ENCODE data around the gene PIANP.

The PIANP gene

GRCh38 chr12:6664902-6665301 lies 35.7 kb downstream of the PIANP start:
- DNase-seq = no peak

DNA sequence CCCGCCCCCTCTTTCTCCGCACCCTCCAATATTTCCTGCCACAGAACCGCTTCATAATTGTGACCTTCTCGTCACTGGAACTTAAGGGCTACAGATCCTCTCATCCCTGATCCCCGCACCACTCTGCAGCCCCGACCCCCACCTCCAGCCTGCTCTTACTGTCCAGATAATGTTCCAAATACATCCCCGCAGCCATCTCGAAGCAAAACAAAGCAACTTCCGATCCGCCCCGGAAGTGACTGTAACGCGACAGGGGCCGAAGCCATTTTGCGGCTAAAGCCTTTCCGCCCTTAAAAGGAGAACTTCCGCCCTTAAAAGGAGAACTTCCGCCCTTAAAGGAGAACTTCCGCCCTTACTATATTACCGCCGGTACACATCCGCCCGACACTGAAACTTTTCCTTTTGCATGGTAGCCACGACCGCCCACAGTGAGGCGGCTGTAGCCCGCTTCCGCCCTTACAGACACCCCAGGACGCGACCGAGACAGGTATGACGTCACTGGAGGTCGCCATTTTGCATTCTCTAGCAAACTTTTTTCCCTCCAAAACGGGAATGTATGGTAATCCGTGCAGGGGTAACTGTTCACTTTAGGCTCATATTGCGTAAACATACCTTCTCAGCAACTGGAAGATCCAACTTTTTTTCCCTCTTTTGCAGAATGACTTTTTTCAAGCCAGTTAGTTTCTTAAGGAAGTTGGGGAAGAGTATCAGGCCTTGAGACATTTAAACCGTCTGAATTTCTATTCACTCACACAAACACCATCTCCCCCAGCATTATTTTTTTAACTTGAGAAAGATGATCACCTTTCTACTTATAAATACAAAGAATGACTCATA lies 37.5 kb downstream of the PIANP start, which contains the start of gene ING4:
TSS of gene ING4 (minus strand) at position 214 of the 837 bp plus-strand sequence. CDS start at position 196, 18 bp downstream.
- peak; percentile 93 to 94 for DNase-seq

- no peak for DNase-seq
These were observed 38.1 kb downstream of the PIANP start for GRCh38 chr12:6662602-6662905.

DNA sequence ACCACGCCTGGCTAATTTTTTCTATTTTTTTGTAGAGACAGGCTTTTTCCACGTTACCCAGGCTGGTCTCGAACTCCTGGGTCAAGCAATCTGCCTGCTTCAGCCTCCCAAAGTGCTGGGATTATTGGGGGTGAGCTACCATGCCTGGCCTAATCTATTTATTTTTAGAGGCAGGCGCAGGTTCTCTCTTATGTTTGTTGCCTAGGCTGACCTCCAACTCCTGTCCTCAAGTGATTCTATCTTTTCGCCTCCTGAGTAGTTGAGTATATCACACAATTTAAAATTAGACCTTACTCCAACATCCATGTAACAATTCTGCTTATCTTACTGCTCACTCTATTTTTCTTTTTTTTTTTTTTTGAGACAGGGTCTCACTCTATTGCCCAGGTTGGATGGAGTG lies 46.6 kb downstream of the PIANP start:
- DNase-seq = no peak

GRCh38 chr12:6653342-6653741 lies 47.3 kb downstream of the PIANP start:
- DNase-seq = no peak

GRCh38 chr12:6652391-6652790 lies 48.2 kb downstream of the PIANP start:
- no peak for DNase-seq

- DNase-seq = no peak
These were observed 49.8 kb downstream of the PIANP start for GRCh38 chr12:6650832-6651231.

DNA sequence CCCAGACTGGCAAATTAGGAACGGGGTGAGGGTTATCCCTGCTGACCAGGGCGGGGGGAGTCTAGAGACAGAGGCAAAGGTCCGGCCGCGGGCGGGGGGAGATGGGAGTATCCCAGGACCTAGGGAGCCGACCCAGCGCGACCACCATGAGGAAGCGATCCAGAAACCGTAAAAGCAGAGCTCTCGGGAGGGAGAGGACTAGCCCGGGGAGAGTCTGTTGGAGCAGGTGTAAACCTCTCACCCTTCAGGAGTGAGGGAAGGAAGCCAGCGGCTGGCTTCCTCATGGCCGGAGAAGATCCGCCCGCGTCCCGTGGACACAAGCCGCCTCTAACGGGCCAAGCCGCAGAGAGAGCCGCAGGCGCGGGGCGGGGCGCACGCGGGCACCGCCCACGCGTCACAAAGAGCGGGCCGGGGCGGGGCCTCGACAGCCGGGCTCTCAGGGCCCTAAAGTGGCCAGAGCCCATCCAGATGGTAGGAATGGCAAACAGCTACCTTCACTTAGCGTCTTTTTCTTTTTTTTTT lies 53.5 kb downstream of the PIANP start, which contains the start of gene ACRBP:
TSS of gene ACRBP (minus strand) at position 350 of the 522 bp plus-strand sequence. CDS start at position 284, 66 bp downstream.
- peak; percentile 53 to 64 for DNase-seq

DNA sequence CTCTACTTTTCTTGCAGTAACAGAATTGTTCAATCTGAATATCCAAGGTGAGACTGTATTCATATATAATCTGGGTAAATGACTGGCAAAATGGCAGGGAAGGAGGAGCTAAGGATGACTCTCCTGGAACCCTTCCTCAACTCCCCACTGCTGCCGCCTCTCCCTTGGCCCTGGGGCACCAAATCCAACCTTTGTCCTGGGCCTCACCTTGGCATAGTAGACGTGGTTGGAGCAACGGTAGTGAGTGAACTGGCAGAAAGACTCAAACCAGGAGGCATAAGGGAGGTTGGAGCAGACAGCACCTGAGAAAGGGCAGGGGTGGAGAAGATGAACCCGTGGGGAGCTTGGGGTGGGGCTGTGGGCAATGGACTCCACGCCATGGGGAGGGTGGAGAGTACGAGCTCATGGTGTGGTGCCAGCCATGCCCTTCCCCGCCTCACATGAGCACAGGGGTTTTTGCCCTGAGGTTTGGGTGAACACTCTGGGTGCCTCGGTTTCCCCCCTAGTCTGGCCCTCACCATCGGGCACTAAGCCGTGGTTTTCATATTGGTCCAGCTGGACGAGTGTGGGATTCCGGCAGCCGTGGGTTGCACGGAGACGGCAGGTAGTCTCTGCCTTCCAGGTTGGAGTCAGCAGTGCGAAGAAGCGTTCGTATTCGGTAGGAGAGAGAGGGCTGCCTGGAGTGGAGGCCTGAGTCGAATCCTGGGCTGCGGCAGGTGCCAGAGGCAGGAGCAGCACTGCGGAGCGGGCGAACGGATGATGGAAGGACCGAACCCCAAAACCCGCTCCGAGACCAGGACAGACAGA lies 54.1 kb downstream of the PIANP start:
- no peak for DNase-seq

DNA sequence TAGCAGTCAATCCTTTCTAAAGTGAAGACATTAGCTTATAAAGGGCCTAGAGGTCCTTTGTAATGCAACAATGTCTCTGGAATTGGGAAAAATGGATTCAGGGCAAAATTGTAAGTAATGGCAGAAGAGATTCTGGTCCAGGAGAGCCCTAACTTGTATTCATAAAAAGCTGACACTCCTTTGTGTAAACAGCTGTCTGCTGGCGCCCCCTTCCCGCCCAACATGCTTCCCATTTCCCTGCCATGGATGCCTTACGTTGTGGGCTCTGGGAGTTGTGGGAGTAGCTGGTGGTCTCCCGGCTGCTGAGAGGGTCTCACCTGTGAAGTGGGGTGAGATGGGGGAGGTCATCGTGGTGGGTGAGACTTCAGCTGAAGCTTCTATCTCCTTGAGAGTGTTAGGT lies 55.7 kb downstream of the PIANP start:
- no peak for DNase-seq

- DNase-seq = no peak
These were observed 56.4 kb downstream of the PIANP start for GRCh38 chr12:6644257-6644596.

Data from activated T-cell treated with anti-CD3 and anti-CD28 coated beads, Interleukin-2, amount 50 U/mL, for 48 hours (primary cell).